ENCODE measurements around the gene ZFYVE27.
A peak's percentile ranks its signal among the peaks of the same experiment; 100 is the strongest.
"Not testable (repeated sequence)": the region's sequence is repeated elsewhere in the genome, so short reads cannot be mapped to it uniquely, and the experiment has no call there.

ZFYVE27 gene

GRCh38 chr10:97736902-97737769 lies at the start of gene ZFYVE27:
ZFYVE27 (plus strand) TSS chr10:97737128; CDS start chr10:97738478, 1,350 bp downstream.
- peak; percentile 96 for DNase-seq

GRCh38 chr10:97687785-97688781 lies 48.8 kb upstream of the ZFYVE27 start:
- DNase-seq, result no peak

- no peak for DNase-seq
These were observed 47.3 kb upstream of the ZFYVE27 start for GRCh38 chr10:97689559-97690020.

GRCh38 chr10:97690133-97690532 lies 46.8 kb upstream of the ZFYVE27 start:
- DNase-seq, result no peak

GRCh38 chr10:97698072-97698655 lies 38.8 kb upstream of the ZFYVE27 start:
- not testable (repeated sequence) for DNase-seq

GRCh38 chr10:97701438-97702069 lies 35.4 kb upstream of the ZFYVE27 start:
- DNase-seq, result peak; percentile 25

- DNase-seq, result no peak
These were observed 33.4 kb upstream of the ZFYVE27 start for GRCh38 chr10:97703398-97704067.

GRCh38 chr10:97704341-97704740 lies 32.6 kb upstream of the ZFYVE27 start:
- no peak for DNase-seq

- no peak for DNase-seq
These were observed 31.8 kb upstream of the ZFYVE27 start for GRCh38 chr10:97705006-97705670.

GRCh38 chr10:97707134-97707861 lies 29.6 kb upstream of the ZFYVE27 start:
- DNase-seq, result no peak

- DNase-seq, result no peak
These were observed 28.8 kb upstream of the ZFYVE27 start for GRCh38 chr10:97708167-97708566.

- DNase-seq, result peak; percentile 36
These were observed 27.7 kb upstream of the ZFYVE27 start for GRCh38 chr10:97708976-97709946.

- DNase-seq, result no peak
These were observed 25.0 kb upstream of the ZFYVE27 start for GRCh38 chr10:97711640-97712572.

- DNase-seq, result no peak
These were observed 23.5 kb upstream of the ZFYVE27 start, which contains the start of gene MARVELD1 for GRCh38 chr10:97713339-97713825. MARVELD1 (plus strand) TSS chr10:97713730; CDS start chr10:97713877, 147 bp downstream.

GRCh38 chr10:97713826-97714400 lies 23.0 kb upstream of the ZFYVE27 start:
- DNase-seq, result peak; percentile 68

GRCh38 chr10:97714401-97715258 lies 22.3 kb upstream of the ZFYVE27 start:
- DNase-seq, result no peak

Measured in activated T-cell treated with anti-CD3 and anti-CD28 coated beads, Interleukin-2, amount 50 U/mL, for 1 hour (primary cell).